OCI-LY3 (cell line): ENCODE results near the gene SPSB1.

Source experiments
- H2AFZ ChIP-seq: fragments of 200-600, 300-600 bp; shearing (Covaris generic); 2 replicates; pipeline ENCODE4 v1.6.0; 2014; ENCODE audit warnings: antibody characterized with exemption, low read depth, low read length
- H3K27ac ChIP-seq: fragments of 200-600, 300-600 bp; sonication (generic); 2 replicates; pipeline ENCODE4 v1.5.1; 2014; ENCODE audit warnings: mild to moderate bottlenecking, low read length, moderate library complexity, mixed read lengths
- H3K27me3 ChIP-seq: fragments of 200-600, 300-600 bp; sonication (generic); 2 replicates; pipeline ENCODE4 v1.6.1; 2014; ENCODE audit warnings: low read depth, low read length, mixed read lengths
- H3K36me3 ChIP-seq: fragments of 200-600, 300-600 bp; sonication (generic); replicated peaks from 2 replicates; pipeline ENCODE3; 2014; ENCODE audit warnings: low read depth, low read length, mixed read lengths
- H3K4me1 ChIP-seq: fragments of 300-600, 200-600 bp; sonication (generic); 2 replicates; pipeline ENCODE4 v1.6.1; 2014; ENCODE audit warnings: low read length, mixed read lengths
- H3K4me2 ChIP-seq: fragments of 200-600, 300-600 bp; sonication (generic); 2 replicates; pipeline ENCODE4 v1.6.1; 2014; ENCODE audit warnings: low read length, mixed read lengths
- H3K4me3 ChIP-seq: fragments of 300-600, 200-600 bp; sonication (generic); 2 replicates; pipeline ENCODE4 v1.5.1; 2014; ENCODE audit warnings: antibody characterized with exemption, mild to moderate bottlenecking, low read length, moderate library complexity
- H3K79me2 ChIP-seq: fragments of 300-600, 200-600 bp; shearing (Covaris generic); 2 replicates; pipeline ENCODE4 v1.6.1; 2014; ENCODE audit warnings: mild to moderate bottlenecking, low read length, mixed read lengths
- H3K9ac ChIP-seq: fragments of 300-600, 200-600 bp; shearing (Covaris generic); 2 replicates; pipeline ENCODE4 v1.6.0; 2014; ENCODE audit warnings: mild to moderate bottlenecking, low read length, moderate library complexity
- H3K9me3 ChIP-seq: fragments of 200-600, 300-600 bp; shearing (Covaris generic); 2 replicates; pipeline ENCODE4 v1.6.1; 2014; ENCODE audit warnings: low read length, mixed read lengths; ENCODE audit not compliant: insufficient read depth
- H4K20me1 ChIP-seq: fragments of 200-600, 300-600 bp; sonication (generic); 2 replicates; pipeline ENCODE4 v1.6.1; 2016; ENCODE audit warnings: low read length, mixed read lengths; ENCODE audit not compliant: insufficient read depth
- EZH2phosphoT487 ChIP-seq: fragments of 200-600 bp; shearing (Covaris generic); IDR thresholded peaks from 2 replicates; pipeline ENCODE4 v1.6.1; 2018; ENCODE audit warnings: antibody characterized with exemption, mixed run types, low read depth
- TF ChIP-seq, protein P1 (sequence below): fragments of 200-600, 300-600 bp; sonication (generic); IDR thresholded peaks from 2 replicates; pipeline ENCODE4 v1.5.1; 2014; ENCODE audit warnings: antibody characterized with exemption, low read length, low read depth

Gene SPSB1

DNA sequence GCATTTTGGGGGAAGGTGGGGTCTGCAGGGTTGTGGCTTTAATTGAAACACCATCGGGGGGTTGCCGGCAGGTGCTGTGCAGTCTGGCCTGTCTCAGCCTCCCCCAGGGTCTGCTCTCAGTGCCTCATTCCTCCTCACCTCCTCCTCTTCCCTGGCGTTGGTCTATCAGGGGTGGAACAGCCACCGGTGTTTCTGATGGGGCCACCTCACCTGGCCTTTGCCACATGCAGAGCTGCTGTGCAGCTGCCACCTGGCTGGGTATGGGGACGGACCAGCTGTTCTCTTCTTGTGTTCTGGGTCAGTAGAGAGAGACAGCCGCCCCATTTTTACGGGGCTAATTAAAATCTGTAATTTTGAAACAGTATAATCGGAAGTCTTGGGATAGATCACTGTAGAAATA is 53.9 kb downstream of the SPSB1 start:
- no peaks in the 10 kb centered on the region for H3K36me3 ChIP-seq
- TF ChIP-seq, protein P1, sequence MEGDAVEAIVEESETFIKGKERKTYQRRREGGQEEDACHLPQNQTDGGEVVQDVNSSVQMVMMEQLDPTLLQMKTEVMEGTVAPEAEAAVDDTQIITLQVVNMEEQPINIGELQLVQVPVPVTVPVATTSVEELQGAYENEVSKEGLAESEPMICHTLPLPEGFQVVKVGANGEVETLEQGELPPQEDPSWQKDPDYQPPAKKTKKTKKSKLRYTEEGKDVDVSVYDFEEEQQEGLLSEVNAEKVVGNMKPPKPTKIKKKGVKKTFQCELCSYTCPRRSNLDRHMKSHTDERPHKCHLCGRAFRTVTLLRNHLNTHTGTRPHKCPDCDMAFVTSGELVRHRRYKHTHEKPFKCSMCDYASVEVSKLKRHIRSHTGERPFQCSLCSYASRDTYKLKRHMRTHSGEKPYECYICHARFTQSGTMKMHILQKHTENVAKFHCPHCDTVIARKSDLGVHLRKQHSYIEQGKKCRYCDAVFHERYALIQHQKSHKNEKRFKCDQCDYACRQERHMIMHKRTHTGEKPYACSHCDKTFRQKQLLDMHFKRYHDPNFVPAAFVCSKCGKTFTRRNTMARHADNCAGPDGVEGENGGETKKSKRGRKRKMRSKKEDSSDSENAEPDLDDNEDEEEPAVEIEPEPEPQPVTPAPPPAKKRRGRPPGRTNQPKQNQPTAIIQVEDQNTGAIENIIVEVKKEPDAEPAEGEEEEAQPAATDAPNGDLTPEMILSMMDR: no peak
- TF ChIP-seq EZH2phosphoT487: no peak
- H3K9ac ChIP-seq: no peak overlapping the region
- H4K20me1 ChIP-seq: no peaks in the 10 kb centered on the region
- H3K4me1 ChIP-seq: no peaks in the 10 kb centered on the region
- H2AFZ ChIP-seq: no peak overlapping the region
- H3K79me2 ChIP-seq: no peaks in the 10 kb centered on the region
- H3K9me3 ChIP-seq: no peaks in the 10 kb centered on the region
- H3K27me3 ChIP-seq: peaks cover 13% of the 10 kb centered on the region
- H3K4me3 ChIP-seq: no peak overlapping the region
- H3K4me2 ChIP-seq: no peak overlapping the region
- H3K27ac ChIP-seq: no peak overlapping the region

- Histone ChIP-seq H3K9me3 (no peaks in the 10 kb centered on the region), H3K4me1 (no peaks in the 10 kb centered on the region), H3K4me3 (no peak overlapping the region), H3K27me3 (peaks cover 13% of the 10 kb centered on the region), H3K4me2 (no peak overlapping the region), H3K27ac (no peak overlapping the region), H2AFZ (no peak overlapping the region), H3K9ac (no peak overlapping the region), H3K36me3 (no peaks in the 10 kb centered on the region), H4K20me1 (no peaks in the 10 kb centered on the region), H3K79me2 (no peaks in the 10 kb centered on the region)
- TF ChIP-seq, protein P1: no peak
- TF ChIP-seq EZH2phosphoT487: no peak
These were observed 54.6 kb downstream of the SPSB1 start for GRCh38 chr1:9347095-9347850.

DNA sequence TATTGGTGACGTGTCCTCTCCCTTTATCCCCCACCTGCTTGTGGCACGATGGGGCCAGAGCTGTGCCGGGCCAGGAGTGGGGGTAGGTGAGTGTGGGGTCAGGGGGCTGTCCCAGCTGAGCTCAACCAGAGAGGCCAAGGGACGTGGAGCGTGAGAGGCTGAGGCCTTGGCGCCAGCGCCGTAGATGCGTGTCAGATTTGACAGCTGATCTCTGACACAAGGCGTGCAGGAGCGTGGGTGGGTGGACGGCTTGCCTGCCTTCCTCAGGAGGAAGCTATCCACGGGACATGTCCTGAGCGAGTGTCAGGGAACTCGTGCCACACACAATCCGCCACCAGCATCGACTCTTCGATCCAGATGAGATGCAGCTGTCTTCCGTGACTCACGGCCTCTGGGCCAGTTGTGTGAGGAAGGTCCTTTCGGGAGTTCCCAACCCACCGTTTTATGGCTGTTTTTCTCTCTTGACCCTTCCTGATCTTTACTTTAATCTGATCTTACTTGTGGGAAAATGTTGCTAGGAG is 56.7 kb downstream of the SPSB1 start:
- H4K20me1 ChIP-seq: no peaks in the 10 kb centered on the region
- H3K4me1 ChIP-seq: no peaks in the 10 kb centered on the region

More for the DNA sequence above, 56.7 kb downstream of the SPSB1 start:
- TF ChIP-seq EZH2phosphoT487: no peak
- TF ChIP-seq, protein P1: no peak
- Histone ChIP-seq H2AFZ (no peak overlapping the region), H3K9ac (no peak overlapping the region), H3K27me3 (peaks cover 13% of the 10 kb centered on the region), H3K27ac (no peak overlapping the region), H3K4me3 (no peak overlapping the region), H3K4me2 (no peak overlapping the region), H3K36me3 (no peaks in the 10 kb centered on the region), H3K9me3 (no peaks in the 10 kb centered on the region), H3K79me2 (no peaks in the 10 kb centered on the region)
